Measurements from ENCODE around the gene WDR45B.

GRCh38 chr17:82694647-82695046 lies 46.4 kb upstream of the WDR45B start:
- TF ChIP-seq, protein P1, sequence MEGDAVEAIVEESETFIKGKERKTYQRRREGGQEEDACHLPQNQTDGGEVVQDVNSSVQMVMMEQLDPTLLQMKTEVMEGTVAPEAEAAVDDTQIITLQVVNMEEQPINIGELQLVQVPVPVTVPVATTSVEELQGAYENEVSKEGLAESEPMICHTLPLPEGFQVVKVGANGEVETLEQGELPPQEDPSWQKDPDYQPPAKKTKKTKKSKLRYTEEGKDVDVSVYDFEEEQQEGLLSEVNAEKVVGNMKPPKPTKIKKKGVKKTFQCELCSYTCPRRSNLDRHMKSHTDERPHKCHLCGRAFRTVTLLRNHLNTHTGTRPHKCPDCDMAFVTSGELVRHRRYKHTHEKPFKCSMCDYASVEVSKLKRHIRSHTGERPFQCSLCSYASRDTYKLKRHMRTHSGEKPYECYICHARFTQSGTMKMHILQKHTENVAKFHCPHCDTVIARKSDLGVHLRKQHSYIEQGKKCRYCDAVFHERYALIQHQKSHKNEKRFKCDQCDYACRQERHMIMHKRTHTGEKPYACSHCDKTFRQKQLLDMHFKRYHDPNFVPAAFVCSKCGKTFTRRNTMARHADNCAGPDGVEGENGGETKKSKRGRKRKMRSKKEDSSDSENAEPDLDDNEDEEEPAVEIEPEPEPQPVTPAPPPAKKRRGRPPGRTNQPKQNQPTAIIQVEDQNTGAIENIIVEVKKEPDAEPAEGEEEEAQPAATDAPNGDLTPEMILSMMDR (IDR thresholded peaks at IDR 0.05) = no peak
- TF ChIP-seq POLR2A (IDR thresholded peaks at IDR 0.05) = no peak

Measured in prostate gland (tissue), 2 donors.